GM10266 (cell line): Measurements from ENCODE around the gene NDUFV1.
"Not testable (repeated sequence)": the region's sequence is repeated elsewhere in the genome, so short reads cannot be mapped to it uniquely, and the experiment has no call there.

Experiments
- DNase-seq: peaks from one replicate; pipeline ENCODE4 v3.0.0; 2012; ENCODE audit errors: extremely low spot score
- TF ChIP-seq, protein P1 (sequence below): IDR thresholded peaks from 2 replicates; pipeline ENCODE4 v1.5.1; 2012; ENCODE audit warnings: mild to moderate bottlenecking, low read depth; ENCODE audit not compliant: control insufficient read depth, insufficient read depth; ENCODE audit errors: missing control alignments

Gene NDUFV1

DNA sequence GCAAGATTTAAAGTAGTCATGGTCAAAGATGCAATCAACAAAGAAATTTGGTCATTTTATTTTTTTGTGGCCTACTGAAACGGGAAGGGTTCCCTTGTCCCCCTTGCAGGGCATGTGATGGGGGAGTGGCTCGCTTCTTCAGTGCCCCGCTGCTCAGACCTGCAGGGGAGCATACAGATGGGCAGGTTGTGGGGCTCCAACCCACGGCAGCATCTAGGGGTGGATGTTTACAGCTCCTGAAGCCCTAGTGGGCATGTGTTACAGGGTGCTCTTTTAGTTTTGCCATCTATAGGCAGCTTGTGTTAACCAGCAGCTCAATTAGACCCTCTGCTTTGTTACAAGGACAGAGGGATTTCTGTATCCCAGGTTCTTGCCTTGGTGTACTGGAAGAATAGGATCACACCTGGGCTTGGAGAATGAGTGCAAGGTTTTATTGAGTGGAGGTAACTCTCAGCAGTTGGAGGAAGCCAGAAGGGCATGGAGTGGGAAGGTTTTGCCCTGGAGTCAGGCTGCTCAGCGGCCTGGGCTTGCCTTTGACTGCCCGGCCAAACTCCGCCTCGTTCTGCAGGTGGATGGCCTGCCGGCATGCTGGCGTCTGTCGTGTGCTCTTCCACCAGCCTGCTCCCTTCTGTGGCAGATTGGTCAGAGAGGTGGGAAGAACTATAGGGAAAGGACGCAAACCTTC is 13.7 kb upstream of the NDUFV1 start:
- TF ChIP-seq, protein P1, sequence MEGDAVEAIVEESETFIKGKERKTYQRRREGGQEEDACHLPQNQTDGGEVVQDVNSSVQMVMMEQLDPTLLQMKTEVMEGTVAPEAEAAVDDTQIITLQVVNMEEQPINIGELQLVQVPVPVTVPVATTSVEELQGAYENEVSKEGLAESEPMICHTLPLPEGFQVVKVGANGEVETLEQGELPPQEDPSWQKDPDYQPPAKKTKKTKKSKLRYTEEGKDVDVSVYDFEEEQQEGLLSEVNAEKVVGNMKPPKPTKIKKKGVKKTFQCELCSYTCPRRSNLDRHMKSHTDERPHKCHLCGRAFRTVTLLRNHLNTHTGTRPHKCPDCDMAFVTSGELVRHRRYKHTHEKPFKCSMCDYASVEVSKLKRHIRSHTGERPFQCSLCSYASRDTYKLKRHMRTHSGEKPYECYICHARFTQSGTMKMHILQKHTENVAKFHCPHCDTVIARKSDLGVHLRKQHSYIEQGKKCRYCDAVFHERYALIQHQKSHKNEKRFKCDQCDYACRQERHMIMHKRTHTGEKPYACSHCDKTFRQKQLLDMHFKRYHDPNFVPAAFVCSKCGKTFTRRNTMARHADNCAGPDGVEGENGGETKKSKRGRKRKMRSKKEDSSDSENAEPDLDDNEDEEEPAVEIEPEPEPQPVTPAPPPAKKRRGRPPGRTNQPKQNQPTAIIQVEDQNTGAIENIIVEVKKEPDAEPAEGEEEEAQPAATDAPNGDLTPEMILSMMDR = no peak
- no peak for DNase-seq

DNA sequence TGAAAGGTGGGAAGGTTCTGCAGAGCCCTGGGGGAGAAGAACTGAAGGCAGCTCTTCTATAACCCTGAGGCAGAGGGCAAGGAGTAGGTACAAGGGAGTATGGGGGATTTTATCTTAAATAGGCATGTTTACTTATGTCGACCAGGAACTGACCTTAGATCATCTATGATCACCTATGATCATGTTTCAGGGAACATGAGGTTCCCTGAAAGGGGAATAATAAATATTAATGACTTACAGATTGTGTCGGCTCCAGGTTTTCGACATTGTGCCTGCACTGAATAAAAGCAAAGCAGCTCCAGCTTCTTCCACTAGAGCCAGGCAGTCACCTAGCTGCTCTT is 13.2 kb upstream of the NDUFV1 start:
- DNase-seq = no peak
- TF ChIP-seq, protein P1 = no peak

DNA sequence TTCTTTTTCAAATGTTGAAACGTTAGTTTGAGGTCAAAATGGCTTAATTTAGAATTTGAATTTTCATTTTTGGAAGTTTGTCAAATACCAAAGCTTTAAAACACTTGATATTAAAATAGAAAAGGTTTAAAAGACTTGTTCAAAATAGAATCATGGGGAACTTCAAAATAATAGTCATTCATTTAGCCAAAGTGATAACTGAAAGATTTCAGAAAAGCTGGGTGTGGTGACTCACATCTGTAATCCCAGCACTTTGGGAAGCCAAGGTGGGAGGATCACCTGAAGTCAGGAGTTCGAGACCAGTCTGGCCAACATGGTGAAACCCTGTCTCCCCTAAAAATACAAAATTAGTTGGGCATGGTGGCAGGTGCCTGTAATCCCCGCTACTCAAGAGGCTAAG is 12.3 kb upstream of the NDUFV1 start:
- no peak for DNase-seq
- TF ChIP-seq, protein P1 = no peak

DNA sequence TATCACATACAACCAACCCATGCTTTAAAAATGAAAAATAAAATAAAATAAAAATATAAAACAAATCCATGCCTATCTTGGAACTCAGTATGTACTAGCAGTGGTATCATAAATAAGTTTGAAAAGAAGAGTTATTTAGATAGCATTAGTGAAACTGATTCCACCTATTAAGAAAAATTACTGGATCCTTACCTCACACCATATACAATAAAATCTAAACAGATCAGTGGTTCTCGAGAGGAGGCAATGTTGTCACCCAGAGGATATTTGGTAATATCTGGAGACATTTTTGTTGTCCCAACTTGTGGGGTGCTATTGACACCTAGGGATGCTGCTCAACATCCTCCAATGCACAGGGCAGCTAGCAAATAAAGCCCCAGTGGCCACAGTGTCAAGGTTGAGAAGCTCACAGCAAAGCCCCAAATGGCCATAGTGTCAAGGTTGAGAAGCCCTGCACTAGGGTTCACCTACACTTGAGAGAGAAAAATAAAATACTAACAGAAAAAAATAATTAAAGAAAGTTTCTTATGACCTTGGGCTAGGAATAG is 9.9 kb upstream of the NDUFV1 start:
- DNase-seq = no peak
- TF ChIP-seq, protein P1 = no peak

DNA sequence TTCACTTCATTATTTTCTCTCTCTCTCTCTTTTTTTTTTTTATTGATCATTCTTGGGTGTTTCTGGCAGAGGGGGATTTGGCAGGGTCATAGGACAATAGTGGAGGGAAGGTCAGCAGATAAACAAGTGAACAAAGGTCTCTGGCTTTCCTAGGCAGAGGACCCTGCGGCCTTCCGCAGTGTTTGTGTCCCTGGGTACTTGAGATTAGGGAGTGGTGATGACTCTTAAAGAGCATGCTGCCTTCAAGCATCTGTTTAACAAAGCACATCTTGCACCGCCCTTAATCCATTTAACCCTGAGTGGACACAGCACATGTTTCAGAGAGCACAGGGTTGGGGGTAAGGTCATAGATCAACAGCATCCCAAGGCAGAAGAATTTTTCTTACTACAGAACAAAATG is 9.3 kb upstream of the NDUFV1 start:
- DNase-seq = not testable (repeated sequence)

DNA sequence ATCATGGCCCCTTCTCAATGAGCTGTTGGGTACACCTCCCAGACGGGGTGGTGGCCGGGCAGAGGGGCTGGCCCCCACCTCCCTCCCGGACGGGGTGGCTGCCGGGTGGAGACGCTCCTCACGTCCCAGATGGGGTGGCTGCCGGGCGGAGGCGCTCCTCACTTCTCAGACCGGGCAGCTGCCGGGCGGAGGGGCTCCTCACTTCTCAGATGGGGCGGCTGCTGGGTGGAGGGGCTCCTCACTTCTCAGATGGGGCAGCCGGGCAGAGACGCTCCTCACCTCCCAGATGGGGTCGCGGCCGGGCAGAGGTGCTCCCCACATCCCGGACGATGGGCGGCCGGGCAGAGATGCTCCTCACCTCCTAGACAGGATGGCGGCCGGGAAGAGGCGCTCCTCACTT is 8.8 kb upstream of the NDUFV1 start:
- DNase-seq = not testable (repeated sequence)

DNA sequence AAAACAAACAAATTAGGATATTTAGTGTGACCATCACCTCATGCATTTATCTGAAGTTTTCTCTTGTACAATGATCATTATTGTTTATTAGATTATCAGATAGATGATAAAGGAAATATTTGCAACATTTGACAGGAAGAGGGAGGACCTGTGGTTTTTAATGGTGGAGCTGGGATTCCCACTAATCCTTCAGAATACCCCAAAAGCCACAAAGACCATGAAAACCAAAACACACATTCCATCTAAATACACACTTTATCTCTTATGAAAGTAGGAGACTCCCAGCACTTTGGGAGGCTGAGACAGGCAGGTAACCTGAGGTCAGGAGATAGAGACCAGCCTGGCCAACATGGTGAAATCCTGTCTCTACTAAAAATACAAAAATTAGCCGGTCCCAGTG is 7.6 kb upstream of the NDUFV1 start:
- TF ChIP-seq, protein P1 = no peak
- DNase-seq = no peak

DNA sequence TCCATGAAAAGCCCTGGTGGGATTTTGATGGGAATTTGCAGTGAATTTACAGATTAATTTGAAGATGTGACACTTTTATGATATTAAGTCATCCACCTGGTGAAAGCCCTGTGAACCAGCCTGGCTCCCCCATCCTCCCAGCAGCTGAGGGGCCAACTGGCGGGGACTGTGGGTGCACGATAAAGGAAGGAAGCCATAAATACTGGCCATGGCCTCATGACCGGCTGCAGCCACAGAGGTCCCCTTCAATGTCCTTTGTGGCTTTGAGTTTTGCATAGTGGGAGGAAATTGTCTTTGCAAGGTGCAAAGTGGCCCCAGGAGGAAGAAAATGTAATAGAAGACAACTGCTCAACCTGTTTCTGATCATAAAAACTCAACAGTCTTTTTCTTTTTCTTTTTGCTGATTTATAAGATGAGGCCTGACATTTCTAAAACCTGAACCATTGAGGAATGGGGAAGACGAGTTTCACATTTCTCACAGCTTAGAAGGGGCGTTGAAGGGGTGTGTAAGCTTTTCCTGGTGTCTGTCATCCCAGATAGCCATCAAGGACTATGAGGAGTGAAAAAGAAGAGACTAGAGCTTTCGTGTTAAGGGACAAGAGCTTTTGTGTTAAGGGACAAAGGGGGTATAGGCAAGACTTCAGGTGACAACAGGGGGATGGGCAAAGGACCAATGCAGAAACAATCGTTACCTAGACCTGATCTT is 6.3 kb upstream of the NDUFV1 start:
- TF ChIP-seq, protein P1 = no peak
- peak; percentile 75 for DNase-seq
